Mesenchymal stem cell (in vitro differentiated cells and primary cell): ENCODE data around the gene NRBF2.
A peak's percentile ranks its signal among the peaks of the same experiment; 100 is the strongest.

Experiments
- DNase-seq: peaks from one replicate; pipeline ENCODE4 v3.0.0-alpha.2; 2013
- H2AFZ ChIP-seq: one replicate; pipeline ENCODE4 v1.6.1; 2013; ENCODE audit warnings: low read depth, mild to moderate bottlenecking, control low read depth, inconsistent platforms, low read length, moderate library complexity
- H2AK5ac ChIP-seq: 2 replicates; pipeline ENCODE4 v1.6.1; 2013; ENCODE audit warnings: low read length, moderate library complexity, mild to moderate bottlenecking, inconsistent platforms; ENCODE audit not compliant: severe bottlenecking
- H2BK120ac ChIP-seq: one replicate; pipeline ENCODE4 v1.6.1; 2013; ENCODE audit warnings: low read depth, mild to moderate bottlenecking, inconsistent platforms, low read length, moderate library complexity
- H2BK12ac ChIP-seq, 2 experiments: one replicate each; pipeline ENCODE4 v1.6.1; 2013; ENCODE audit warnings: inconsistent platforms in 2 of 2, low read length in 2 of 2, mild to moderate bottlenecking in 2 of 2, moderate library complexity in 2 of 2, control low read depth in 1 of 2
- H2BK15ac ChIP-seq: one replicate; pipeline ENCODE4 v1.6.1; 2013; ENCODE audit warnings: mild to moderate bottlenecking, low read depth, inconsistent platforms; ENCODE audit not compliant: poor library complexity, severe bottlenecking
- H2BK5ac ChIP-seq: 2 replicates; pipeline ENCODE4 v1.6.1; 2013; ENCODE audit warnings: low read depth, mild to moderate bottlenecking, low read length, control low read depth, inconsistent platforms; ENCODE audit not compliant: poor library complexity, severe bottlenecking
- H3K14ac ChIP-seq, 2 experiments: one replicate each; pipeline ENCODE4 v1.6.1; 2013; ENCODE audit warnings: inconsistent platforms in 2 of 2, low read length in 2 of 2, control low read depth in 1 of 2, mild to moderate bottlenecking in 1 of 2, moderate library complexity in 1 of 2
- H3K18ac ChIP-seq, 2 experiments: one replicate each; pipeline ENCODE4 v1.6.1; 2013; ENCODE audit warnings: inconsistent platforms in 2 of 2, low read length in 2 of 2, control low read depth in 1 of 2, low read depth in 1 of 2, mild to moderate bottlenecking in 1 of 2
- H3K23ac ChIP-seq, 2 experiments: one replicate each; pipeline ENCODE4 v1.6.1; 2013; ENCODE audit warnings: inconsistent platforms in 2 of 2, low read length in 2 of 2, mild to moderate bottlenecking in 2 of 2, moderate library complexity in 2 of 2, control low read depth in 1 of 2
- H3K27ac ChIP-seq: 2 replicates; pipeline ENCODE4 v1.5.1; 2013; ENCODE audit warnings: mild to moderate bottlenecking, moderate library complexity, low read length, control low read depth, inconsistent platforms; ENCODE audit not compliant: poor library complexity, severe bottlenecking
- H3K27me3 ChIP-seq, 2 experiments: 2 replicates each; pipeline versions ENCODE4 v1.6.1 to v1.7.0; 2013; ENCODE audit warnings: low read length in 2 of 2, mild to moderate bottlenecking in 2 of 2, moderate library complexity in 2 of 2, control low read depth in 1 of 2, inconsistent platforms in 1 of 2; ENCODE audit not compliant: control insufficient read depth in 1 of 2, insufficient read depth in 1 of 2
- H3K36me3 ChIP-seq, 2 experiments: 2 replicates each; pipeline versions ENCODE4 v1.6.1 to v1.7.0; 2013; ENCODE audit warnings: low read length in 2 of 2, control low read depth in 1 of 2, inconsistent platforms in 1 of 2, low read depth in 1 of 2, mild to moderate bottlenecking in 1 of 2; ENCODE audit not compliant: insufficient read depth in 2 of 2, control insufficient read depth in 1 of 2
- H3K4ac ChIP-seq, 2 experiments: one replicate each; pipeline ENCODE4 v1.6.1; 2013; ENCODE audit warnings: inconsistent platforms in 2 of 2, low read length in 2 of 2, mild to moderate bottlenecking in 2 of 2, moderate library complexity in 2 of 2, control low read depth in 1 of 2, low read depth in 1 of 2
- H3K4me1 ChIP-seq: 2 replicates; pipeline ENCODE4 v1.6.1; 2013; ENCODE audit warnings: low read depth, low read length, control low read depth; ENCODE audit not compliant: control insufficient read depth, insufficient read depth
- H3K4me2 ChIP-seq: 2 replicates; pipeline ENCODE4 v1.6.1; 2013; ENCODE audit warnings: low read length, mild to moderate bottlenecking, inconsistent platforms; ENCODE audit not compliant: poor library complexity, severe bottlenecking
- H3K4me3 ChIP-seq, 2 experiments: 2 replicates each; pipeline versions ENCODE4 v1.5.1 to v1.7.0; 2013; ENCODE audit warnings: low read length in 2 of 2, mild to moderate bottlenecking in 2 of 2, control low read depth in 1 of 2, low read depth in 1 of 2; ENCODE audit not compliant: insufficient read depth in 1 of 2
- H3K79me1 ChIP-seq: replicated peaks from 2 replicates; pipeline ENCODE4 v1.6.1; 2013; ENCODE audit warnings: mild to moderate bottlenecking, control low read depth, low read length, inconsistent platforms; ENCODE audit not compliant: poor library complexity, severe bottlenecking
- H3K9ac ChIP-seq: 2 replicates; pipeline ENCODE4 v1.7.0; 2013; ENCODE audit warnings: mild to moderate bottlenecking, low read length, moderate library complexity
- H3K9me3 ChIP-seq: 2 replicates; pipeline ENCODE4 v1.7.0; 2013; ENCODE audit warnings: mild to moderate bottlenecking, low read length; ENCODE audit not compliant: control insufficient read depth
- H4K8ac ChIP-seq: one replicate; pipeline ENCODE4 v1.6.1; 2013; ENCODE audit warnings: inconsistent platforms, mild to moderate bottlenecking, low read length, moderate library complexity
- H4K91ac ChIP-seq: one replicate; pipeline ENCODE4 v1.6.1; 2013; ENCODE audit warnings: mild to moderate bottlenecking, low read length, inconsistent platforms
- WGBS: methylation state at CpG from one replicate; pipeline ENCODE4 v1.1.7; 2013; ENCODE audit warnings: mixed read lengths; 5-methylcytosine and 5-hydroxymethylcytosine counted together

NRBF2 gene

GRCh38 chr10:63103971-63104409 is 29.1 kb upstream of the NRBF2 start:
- DNase-seq: no peak

GRCh38 chr10:63105225-63106110 is 27.7 kb upstream of the NRBF2 start:
- Histone ChIP-seq H3K23ac (no peak overlapping the region), H3K4ac (no peak overlapping the region), H2AK5ac (no peak overlapping the region), H4K8ac (no peak overlapping the region), H3K36me3 (no peaks in the 10 kb centered on the region), H3K4me2 (no peak overlapping the region), H3K4me1 (no peaks in the 10 kb centered on the region), H3K14ac (no peak overlapping the region), H2BK15ac (no peak overlapping the region), H3K18ac (no peak overlapping the region), H2BK12ac (no peak overlapping the region), H2AFZ (no peak overlapping the region), H2BK5ac (no peak overlapping the region), H3K79me1 (no peaks in the 10 kb centered on the region), H3K9me3 (no peaks in the 10 kb centered on the region), H4K91ac (no peak overlapping the region), H3K27me3 (no peaks in the 10 kb centered on the region), H2BK120ac (no peak overlapping the region), H3K9ac (peak overlapping the region; percentile 92), H3K27ac (no peak overlapping the region), H3K4me3 (peak overlapping the region in 1 of 2 experiments; percentile 54)
- DNase-seq: peak; percentile 40
- WGBS: 89% methylated on average over 8 of the region's 11 CpGs

More at GRCh38 chr10:63103971-63104409, 29.1 kb upstream of the NRBF2 start:
- H2AFZ ChIP-seq: no peak overlapping the region
- H4K8ac ChIP-seq: no peak overlapping the region
- H2BK15ac ChIP-seq: no peak overlapping the region
- no peak overlapping the region for H3K4me2 ChIP-seq
- no peaks in the 10 kb centered on the region for H3K36me3 ChIP-seq
- no peak overlapping the region for H3K27ac ChIP-seq
- no peak overlapping the region for H3K9ac ChIP-seq
- H3K4ac ChIP-seq: no peak overlapping the region
- no peak overlapping the region for H2BK5ac ChIP-seq
- no peak overlapping the region for H3K23ac ChIP-seq
- no peaks in the 10 kb centered on the region for H3K27me3 ChIP-seq
- no peak overlapping the region for H2AK5ac ChIP-seq
- no peak overlapping the region for H3K18ac ChIP-seq
- no peak overlapping the region for H2BK12ac ChIP-seq
- H3K4me1 ChIP-seq: no peaks in the 10 kb centered on the region
- H2BK120ac ChIP-seq: no peak overlapping the region
- H3K14ac ChIP-seq: no peak overlapping the region
- WGBS: 79% methylated on average over 7 of the region's 7 CpGs
- H3K9me3 ChIP-seq: no peaks in the 10 kb centered on the region
- H3K79me1 ChIP-seq: no peaks in the 10 kb centered on the region
- H3K4me3 ChIP-seq: no peak overlapping the region
- no peak overlapping the region for H4K91ac ChIP-seq

GRCh38 chr10:63106111-63106755 is 26.9 kb upstream of the NRBF2 start:
- Histone ChIP-seq H3K4me1 (no peaks in the 10 kb centered on the region), H2BK5ac (no peak overlapping the region), H2BK120ac (no peak overlapping the region), H3K79me1 (no peaks in the 10 kb centered on the region), H3K4me2 (no peak overlapping the region), H4K91ac (no peak overlapping the region), H3K27me3 (no peaks in the 10 kb centered on the region), H2BK12ac (no peak overlapping the region), H3K23ac (no peak overlapping the region), H2AFZ (peak overlapping the region; percentile 57), H3K9ac (peak overlapping the region; percentile 92), H2AK5ac (no peak overlapping the region), H3K4ac (no peak overlapping the region), H3K27ac (no peak overlapping the region), H3K14ac (no peak overlapping the region), H3K4me3 (peak overlapping the region in 1 of 2 experiments; percentile 54), H3K18ac (peak overlapping the region in 1 of 2 experiments; percentile 59), H3K36me3 (no peaks in the 10 kb centered on the region), H4K8ac (peak overlapping the region; percentile 38), H3K9me3 (no peaks in the 10 kb centered on the region), H2BK15ac (no peak overlapping the region)
- 55% methylated on average over 10 of the region's 10 CpGs for WGBS
- peak; percentile 26 for DNase-seq

GRCh38 chr10:63107943-63108437 is 25.1 kb upstream of the NRBF2 start:
- Histone ChIP-seq H3K27me3 (no peaks in the 10 kb centered on the region), H2BK5ac (no peak overlapping the region), H2AFZ (no peak overlapping the region), H3K4me1 (no peaks in the 10 kb centered on the region), H2AK5ac (no peak overlapping the region), H3K4me3 (no peak overlapping the region), H3K14ac (no peak overlapping the region), H3K4me2 (no peak overlapping the region), H3K23ac (no peak overlapping the region), H4K8ac (no peak overlapping the region), H3K27ac (no peak overlapping the region), H3K9ac (no peak overlapping the region), H2BK12ac (no peak overlapping the region), H3K79me1 (no peaks in the 10 kb centered on the region), H3K18ac (no peak overlapping the region), H3K36me3 (no peaks in the 10 kb centered on the region), H4K91ac (no peak overlapping the region), H3K9me3 (no peaks in the 10 kb centered on the region), H2BK120ac (no peak overlapping the region), H2BK15ac (no peak overlapping the region), H3K4ac (no peak overlapping the region)
- DNase-seq: no peak
- 64% methylated on average over 3 of the region's 3 CpGs for WGBS
